HG02642 (cell line): ENCODE results near the gene STXBP1.
"Not testable (repeated sequence)": the region's sequence is repeated elsewhere in the genome, so short reads cannot be mapped to it uniquely, and the experiment has no call there.

Experiments used
- ATAC-seq: cut with Tn5 transposase; IDR thresholded peaks from one replicate; pipeline ENCODE4 v1.9.1; 2021; ENCODE audit warnings: mild to moderate bottlenecking; ENCODE audit not compliant: unreplicated experiment, poor library complexity

STXBP1 gene

DNA sequence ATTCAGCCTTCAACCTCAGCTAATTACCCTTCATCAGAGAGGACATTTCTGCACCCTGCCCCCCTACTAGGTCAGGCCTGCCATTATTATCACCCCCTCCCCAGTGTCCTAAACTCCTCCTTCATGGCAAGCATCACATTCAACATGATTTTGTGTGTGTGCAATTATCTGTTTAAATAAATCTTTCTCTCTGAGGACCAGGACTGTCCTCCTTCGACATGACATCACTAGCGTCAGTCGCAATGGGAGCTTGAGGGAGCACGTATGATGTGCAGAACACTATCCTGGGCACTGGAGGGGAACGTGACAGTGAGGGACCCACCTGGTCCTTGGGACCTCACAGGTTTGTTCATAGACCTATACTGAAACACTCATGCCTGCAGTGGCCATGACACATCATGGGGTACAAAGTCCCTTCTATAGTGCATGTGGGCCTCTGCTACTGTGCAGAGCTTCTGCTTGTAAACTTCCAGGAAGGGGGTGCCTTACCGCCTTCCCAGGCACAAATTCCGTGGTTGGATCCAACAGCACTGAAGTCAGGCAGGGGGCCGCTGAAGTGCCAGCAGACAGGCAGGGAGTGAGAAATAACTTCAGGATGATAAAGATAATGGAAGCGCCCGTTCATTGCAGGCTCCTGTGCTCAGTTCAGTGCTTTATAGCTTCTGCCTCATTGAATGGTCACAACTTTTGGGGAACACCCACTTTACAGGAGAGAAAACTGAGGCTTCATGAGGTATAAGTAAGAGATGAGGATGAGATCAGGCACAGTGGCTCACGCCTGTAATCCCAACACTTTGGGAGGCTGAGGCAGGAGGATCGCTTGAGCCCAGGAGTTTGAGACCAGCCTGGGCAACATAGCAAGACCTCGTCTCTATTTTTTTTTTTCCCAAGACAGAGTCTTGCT lies 36.0 kb upstream of the STXBP1 start:
- no peak for ATAC-seq

GRCh38 chr9:127577194-127577593 lies 34.9 kb upstream of the STXBP1 start:
- not testable (repeated sequence) for ATAC-seq

GRCh38 chr9:127578627-127578951 lies 33.5 kb upstream of the STXBP1 start:
- no peak for ATAC-seq

DNA sequence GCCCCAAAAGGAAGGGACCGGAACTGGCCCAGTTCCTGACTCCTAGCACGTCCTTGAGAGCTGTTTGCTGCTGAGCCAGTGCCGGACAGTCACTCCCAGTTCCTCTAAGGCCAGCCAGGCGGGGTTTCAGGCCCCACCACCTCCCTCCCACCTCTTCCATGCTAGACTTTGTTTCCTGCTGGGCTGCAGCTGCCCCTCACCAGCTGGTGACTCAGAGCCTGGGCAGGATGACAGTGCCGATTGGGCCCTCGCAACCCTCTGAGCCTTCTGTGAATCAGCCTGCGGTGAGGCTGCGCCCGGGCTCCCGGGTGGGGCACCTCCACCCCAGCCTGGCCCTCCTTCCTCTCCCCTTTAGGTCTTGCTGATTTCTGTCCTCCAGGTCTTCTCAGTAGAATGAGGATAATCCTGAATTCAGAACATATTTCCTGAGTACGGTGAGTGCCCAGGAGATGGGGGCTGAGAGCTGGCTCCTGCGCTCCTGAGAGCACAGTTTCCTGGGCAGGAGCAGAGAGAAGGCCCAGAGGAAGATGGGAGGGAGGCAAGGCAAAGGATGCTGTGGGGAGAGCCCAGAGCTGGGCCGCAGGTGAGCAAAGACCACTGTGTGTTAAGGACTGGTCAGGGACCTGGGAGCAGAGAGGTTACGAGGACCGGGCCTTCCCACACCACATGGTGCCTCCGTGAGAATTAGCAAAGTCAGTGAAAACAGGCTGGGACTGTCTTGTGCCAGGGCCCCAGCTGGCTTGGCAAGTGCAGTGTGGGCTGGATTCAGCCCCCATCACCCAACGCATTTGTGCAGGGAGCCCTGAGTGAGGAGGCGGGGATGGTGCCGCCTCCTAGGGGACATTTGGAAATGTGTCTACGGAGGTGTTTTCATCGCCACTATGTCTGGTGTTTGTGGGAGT lies 32.9 kb upstream of the STXBP1 start:
- ATAC-seq: no peak

- ATAC-seq: no peak
These were observed 31.7 kb upstream of the STXBP1 start for GRCh38 chr9:127580366-127580765.

GRCh38 chr9:127580879-127581475 lies 31.1 kb upstream of the STXBP1 start:
- ATAC-seq: no peak

DNA sequence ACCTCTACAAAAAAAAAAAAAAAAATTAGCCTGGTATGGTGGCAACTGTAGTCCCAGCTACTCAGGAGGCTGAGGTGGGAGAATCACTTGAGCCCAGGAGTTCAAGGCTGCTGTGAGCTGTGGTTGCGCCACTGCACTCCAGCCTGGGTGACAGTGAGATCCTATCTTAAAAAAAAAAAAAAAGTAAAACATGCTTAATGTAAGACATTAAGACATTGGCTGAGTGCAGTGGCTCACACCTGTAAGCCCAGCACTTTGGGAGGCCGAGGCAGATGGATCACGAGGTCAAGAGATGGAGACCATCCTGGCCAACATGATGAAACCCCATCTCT lies 27.6 kb upstream of the STXBP1 start:
- not testable (repeated sequence) for ATAC-seq

- no peak for ATAC-seq
These were observed 26.8 kb upstream of the STXBP1 start for GRCh38 chr9:127585161-127585819.

DNA sequence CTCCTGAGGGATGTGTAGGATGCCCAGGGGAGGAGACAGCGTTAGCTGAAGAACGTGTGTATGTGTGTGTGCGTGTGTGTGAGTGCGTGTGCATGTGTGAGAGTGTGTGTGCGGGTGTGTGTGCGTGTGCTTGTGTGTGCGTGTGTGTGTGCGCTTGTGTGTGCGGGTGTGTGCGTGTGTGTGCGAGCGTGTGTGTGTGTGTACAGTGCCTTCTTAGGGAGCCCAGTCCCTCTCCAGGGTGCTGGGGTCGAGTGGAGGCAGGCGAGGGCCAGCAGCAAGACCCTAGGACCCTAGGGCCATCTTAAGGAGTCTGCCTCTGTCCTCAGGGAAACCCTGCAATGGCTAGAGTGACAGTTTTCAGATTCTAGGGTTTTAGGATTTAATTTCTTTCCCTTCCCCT lies 26.0 kb upstream of the STXBP1 start:
- ATAC-seq: no peak

GRCh38 chr9:127586537-127586936 lies 25.5 kb upstream of the STXBP1 start:
- ATAC-seq: no peak

GRCh38 chr9:127587966-127588365 lies 24.1 kb upstream of the STXBP1 start:
- no peak for ATAC-seq

GRCh38 chr9:127588740-127589506 lies 23.2 kb upstream of the STXBP1 start:
- no peak for ATAC-seq

DNA sequence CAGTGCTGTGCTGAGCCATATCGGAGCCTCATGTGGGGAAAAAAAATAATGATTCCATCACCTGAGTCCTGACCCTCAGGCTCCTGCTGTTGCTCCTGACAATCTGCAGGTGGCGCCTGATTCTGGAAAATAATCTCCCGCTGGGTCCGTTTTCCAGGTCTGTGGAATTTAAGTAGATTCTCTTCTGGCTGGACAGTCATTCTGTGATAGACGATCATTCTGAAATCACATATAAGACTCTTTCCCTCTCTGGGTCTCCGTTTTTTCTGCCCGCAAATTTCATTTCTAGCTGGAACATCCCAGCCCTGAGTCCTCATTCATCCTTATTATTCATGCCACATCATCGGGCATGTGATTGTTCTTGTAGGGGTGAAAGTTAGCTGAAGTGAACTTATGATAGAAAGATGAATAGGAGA lies 22.1 kb upstream of the STXBP1 start:
- no peak for ATAC-seq

GRCh38 chr9:127595611-127596010 lies 16.5 kb upstream of the STXBP1 start:
- no peak for ATAC-seq

DNA sequence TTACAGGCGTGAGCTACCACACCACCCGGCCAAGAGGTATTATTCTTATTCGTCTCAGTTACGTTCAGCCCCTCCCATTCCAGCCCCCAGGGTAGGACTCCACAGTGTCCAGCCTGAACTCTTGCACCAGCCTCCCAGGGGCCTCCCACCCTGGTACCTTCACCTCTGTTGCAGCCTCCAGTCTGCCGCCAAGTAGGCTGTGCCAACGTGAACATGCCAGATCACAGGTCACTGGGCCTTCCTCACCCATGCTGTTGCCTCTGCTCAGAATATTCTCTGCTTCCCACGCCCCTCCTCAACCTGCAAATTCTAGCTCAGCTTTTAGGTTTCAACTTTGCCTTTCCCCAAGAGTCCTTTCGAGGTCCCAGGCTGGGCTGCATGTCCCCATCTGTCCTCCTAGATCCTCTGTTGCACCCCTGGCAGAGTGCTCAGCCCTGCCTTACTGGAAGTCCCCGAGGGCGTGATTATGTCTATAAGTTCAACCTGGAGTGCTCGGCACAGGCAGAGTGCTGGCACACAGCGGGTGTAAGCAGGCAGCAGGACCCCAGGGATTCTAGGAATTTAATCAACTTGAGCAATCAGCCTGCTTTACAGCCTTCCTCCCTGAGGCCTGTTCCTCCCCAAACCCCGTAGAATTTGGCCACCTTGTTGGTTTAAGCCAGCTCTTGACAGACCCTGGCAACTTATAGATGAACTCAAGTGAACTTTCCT lies 13.1 kb upstream of the STXBP1 start:
- ATAC-seq: no peak

- no peak for ATAC-seq
These were observed 12.6 kb upstream of the STXBP1 start for GRCh38 chr9:127599550-127599891.

GRCh38 chr9:127603226-127603625 lies 8.9 kb upstream of the STXBP1 start:
- no peak for ATAC-seq

GRCh38 chr9:127606043-127606442 lies 6.0 kb upstream of the STXBP1 start:
- no peak for ATAC-seq
